Stimulated activated CD8-positive, alpha-beta memory T cell treated with anti-CD3 and anti-CD28 coated beads, Interleukin-7, amount 100 ng/mL, for 48 hours (primary cell): ENCODE results near the gene RUFY4.
"Not testable (repeated sequence)": the region's sequence is repeated elsewhere in the genome, so short reads cannot be mapped to it uniquely, and the experiment has no call there.

ENCODE experiments used
- DNase-seq, 2 donors: peaks; one replicate each; pipeline ENCODE4 v3.0.0-alpha.2; 2020; ENCODE audit warnings: low read depth in 1 of 2; ENCODE audit errors: extremely low read depth in 1 of 2

RUFY4 gene

DNA sequence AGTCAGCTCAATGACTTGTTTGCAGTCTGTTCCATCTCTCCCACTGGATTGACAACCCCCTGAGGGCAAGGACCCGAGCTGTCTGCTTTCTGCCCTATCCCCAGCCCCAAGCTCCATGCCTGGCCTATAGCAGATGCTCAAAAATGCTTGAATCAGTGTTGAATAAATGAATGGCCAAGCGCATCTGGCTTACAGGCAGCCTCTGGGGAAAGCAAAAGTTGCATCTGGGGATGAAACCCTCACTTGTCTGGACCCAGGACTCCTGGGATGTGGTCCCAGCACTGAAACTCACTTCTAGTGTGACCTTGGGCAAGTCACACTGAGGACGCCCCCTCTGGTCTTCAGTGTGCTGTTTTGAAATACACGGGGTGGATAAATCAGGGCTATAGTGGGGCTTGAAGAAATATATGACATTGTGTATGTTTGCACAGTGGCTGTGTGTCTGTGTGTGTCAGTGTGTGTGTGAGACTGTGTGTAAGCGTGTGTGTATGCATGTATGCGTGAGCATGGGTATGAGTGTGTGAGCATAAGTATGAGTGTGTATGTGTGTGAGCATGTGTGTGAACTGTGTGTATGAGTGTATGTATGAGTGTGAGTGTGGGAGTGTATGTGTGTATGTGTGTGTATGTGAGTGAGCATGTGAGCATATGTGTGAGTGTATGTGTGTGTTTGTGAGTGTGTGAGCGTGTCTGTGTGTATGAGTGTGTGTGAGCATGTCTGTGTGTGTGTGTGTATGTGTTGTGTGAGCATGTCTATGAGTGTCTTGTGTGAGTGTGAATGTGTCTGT is 38.5 kb upstream of the RUFY4 start:
- no peak for DNase-seq

DNA sequence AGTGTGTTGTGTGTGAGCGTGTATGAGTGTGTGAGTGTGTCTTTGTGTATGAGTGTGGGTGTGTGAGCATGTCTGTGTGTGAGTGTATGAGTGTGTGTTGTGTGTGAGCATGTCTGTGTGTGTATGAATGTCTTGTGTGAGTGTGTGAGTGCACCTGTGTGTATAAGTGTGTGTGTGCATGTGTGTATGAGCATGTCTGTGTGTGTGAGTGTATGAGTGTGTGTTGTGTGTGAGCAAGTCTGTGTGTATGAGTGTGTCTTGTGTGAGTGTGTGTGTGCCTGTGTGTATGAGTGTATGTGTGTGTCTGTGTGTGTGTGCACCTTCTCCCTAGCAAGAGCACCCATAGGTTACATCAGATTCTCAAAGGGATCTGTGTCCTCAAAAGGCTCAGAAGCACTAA is 37.8 kb upstream of the RUFY4 start:
- no peak for DNase-seq

DNA sequence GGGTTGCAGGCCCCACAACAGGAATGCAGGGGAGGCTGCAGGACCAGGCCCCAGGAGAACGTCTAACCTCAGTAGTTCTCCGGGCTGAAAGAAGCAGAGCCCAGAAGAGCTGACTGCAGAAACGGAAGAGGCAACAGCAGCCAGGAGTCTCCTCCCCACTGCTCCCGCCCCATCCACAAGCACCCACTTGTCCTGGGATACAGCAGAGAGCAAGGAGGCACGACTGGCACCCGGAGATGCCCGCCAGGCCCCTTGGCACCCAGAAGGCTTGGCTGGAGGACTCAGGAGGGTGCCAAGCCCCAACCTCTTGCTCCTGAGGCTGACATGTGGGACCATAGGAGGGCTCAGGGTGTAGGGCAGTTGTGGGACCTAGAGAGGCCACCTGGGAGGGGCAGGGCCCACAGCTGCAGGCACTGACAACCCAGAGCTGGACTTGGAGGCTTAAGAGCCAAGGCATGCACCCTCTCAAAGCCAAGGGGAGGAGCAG is 37.2 kb upstream of the RUFY4 start:
- no peak for DNase-seq

DNA sequence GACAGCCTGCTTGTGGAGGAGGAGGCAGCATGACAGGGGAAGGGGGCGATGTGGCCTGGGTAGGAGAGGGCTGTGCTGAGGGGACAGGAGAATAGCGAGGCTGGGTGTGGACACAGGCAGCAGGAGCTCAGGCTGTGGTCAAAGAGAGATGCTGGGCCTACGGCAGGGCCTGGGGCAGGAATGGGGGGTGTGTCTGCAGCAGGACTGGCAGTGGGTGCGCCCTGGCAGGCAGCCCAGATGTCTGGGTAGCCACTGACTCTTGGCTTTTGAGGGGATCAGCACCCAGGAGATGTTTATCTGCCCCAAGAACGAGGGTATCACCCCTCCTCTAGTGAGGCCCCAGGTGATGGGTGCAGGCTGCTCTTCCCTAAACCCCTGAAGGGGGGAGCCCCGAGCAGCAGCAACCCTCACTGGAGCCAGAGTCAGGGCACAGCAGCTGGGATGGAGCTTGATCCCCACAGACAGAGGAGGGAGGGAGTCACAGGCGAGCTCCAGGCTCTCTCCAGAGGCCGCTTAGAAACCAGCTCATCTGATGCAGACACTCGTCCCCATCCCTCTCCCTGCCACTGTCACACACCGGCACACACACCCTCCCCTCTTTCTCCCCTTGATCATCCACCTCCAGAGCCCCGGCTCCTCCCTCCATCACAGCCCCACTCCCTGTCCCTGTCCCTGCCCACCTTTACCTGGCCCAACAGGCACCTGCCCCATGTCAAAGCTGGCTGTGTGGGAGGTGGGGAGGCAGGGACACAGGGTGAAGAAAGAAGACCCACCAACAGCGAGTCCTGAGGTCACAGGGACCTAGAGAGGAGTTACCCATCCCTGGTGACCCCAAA is 36.5 kb upstream of the RUFY4 start:
- DNase-seq = no peak

DNA sequence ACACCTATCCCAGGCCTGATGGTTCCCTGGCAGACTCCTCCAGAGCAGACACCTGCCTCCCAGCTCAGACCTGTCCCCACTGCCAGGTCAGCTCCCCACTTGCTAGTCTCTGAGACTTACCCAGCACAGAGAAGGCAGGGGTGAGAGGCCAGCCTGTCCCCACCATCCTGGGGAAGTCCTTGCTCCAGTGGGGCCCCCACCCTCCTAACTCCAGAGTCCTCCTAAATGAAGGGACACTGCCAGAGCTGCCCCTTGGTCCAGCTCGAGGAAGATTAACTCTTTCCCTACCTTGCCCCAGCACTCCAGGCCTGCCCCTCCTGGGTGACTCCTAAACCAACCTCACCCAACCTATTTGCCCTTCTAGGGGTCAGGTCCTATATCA is 35.9 kb upstream of the RUFY4 start:
- DNase-seq = no peak

DNA sequence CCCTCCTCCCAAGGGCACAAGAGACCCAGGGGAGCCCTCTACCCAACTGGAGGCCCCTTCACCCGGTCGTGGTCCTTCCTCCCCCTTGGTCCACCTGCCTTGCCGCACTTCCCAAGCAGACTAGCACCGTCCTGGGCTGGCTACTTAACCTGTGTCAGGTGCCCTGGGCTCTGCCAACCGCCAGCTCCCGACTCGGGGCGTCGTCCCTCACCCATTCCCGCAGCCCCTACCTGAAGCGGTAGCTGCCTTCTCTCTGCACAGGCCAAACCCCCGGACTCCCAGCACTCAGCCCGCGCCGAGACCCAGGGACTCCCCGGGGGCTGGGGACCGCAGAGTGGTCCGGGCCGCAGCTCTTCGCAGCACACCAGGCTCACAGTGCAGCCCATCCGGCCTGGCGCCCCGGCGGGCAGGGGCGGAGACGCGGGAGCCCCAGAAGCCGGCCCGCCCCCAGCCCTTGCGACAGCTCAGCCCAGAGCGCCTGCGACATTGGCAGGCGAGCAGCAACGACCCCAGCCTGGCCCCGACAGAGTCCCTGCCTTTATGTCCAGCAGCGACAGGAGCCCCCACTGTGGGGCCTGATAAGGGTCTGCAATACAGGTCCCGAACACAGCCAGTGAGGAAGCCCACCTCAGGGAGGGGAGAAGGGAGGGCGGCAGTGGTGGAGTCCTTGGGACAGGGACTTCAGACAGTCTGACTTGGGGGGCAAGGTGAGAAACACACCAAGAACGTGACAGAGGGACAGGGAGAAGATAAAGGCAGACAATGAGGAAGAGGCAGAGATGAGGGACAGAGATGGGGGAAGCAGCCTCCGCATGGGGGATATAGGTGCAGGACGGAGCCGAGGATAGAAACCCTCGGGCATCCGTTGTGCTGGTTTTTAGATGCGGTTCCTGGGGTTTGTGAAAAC is 35.2 kb upstream of the RUFY4 start:
- DNase-seq = no peak

DNA sequence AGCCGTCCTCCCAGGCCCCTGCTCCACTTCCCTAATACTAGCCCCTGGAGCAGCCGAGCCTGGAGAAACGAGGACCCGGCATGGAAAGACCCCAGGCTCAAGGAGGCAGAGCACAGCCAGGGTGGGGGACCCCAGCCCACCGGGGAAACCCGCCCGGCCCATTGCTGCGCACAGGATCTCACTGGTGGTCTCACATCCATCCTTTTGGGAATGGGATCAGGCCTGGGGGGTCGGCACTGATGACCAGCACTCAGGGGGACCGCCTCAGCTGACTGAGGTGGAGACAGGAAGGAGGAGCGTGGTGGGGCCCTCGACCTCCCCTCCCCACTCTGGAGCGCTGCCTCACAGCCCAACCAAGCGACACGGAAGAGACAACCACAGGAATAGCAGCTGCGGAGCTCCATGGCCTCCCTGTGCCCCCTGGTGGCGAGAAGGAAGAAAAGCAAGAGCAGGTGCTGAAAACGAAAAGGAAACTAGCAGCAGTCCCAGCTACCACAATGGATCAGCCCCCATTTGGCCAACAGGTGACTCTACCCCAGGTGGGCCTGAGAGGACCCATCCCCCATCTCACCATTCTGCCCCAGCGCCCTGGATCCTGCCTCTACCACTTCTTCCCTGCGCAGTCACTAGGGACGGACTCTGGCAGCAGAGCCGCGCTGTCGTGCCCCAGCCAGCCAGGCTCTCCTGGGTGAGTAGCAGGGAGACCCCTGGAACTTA is 34.4 kb upstream of the RUFY4 start:
- peak in 1 of 2 donors; percentile 44 for DNase-seq

DNA sequence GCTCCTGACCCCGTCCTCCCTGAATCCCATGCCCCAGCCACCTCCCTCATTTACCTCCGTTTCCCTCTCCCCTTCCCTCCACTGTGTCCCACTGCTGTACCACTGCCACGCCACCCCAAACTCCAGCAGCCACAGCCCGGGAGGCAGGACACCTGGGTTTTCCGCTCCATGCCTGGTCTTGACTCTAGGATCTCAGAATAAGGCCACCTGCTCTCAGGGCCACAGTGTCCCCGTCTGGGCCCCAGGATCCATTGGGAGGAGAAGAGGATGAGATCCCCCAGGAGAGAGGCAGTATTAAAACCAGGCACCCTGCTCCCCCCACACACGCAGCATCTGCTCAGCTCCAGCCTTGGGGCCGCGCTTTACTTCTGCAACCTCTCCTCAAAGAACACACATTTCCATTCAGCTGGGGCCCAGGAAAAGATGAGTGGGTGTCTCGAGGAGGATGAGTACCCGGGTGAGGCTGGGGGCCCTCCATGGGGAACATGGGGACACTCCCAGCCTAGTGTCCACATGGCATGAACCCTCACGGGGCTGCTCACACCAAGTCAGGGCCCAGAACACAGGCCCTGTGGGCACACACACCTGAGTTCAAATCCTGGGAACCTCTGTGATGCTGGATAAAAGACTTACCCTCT is 33.5 kb upstream of the RUFY4 start:
- DNase-seq = no peak

DNA sequence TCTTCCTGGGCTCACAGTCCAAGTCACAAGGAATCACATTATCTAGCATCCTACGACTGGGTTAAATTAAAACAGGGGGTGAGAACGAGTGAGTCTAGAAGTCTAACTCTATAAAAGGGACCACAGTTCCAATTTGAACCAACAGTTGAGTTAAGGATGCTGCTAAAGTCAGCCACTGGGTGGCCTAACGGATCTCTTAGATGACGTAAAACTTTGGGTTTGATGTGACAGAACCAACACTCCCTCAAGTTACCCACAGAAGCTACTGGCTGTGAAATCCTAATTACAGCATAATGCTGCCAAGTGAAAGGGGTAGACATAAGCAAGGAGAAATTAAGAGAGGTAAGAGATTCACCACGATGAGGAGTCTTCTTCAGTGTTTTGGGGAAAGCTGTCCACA is 32.7 kb upstream of the RUFY4 start:
- DNase-seq = no peak

DNA sequence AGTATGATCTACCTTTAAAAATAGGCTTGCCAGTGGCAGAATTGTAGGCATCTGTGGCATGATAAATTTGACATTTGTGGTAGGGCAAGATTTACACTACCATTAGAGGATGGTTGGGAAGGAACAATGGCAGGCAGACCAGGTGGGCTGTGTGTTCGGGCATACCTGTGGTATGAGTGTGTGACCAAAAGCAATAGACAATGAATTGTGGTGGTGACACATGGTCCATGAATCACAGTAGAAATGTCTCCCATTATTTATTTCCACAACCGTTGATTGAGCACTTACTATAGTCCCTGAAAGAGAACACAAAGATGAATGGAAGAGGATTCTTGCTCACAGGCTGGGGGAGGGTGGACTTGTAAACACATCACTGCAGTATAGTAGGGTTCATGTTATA is 29.9 kb upstream of the RUFY4 start:
- DNase-seq = no peak

DNA sequence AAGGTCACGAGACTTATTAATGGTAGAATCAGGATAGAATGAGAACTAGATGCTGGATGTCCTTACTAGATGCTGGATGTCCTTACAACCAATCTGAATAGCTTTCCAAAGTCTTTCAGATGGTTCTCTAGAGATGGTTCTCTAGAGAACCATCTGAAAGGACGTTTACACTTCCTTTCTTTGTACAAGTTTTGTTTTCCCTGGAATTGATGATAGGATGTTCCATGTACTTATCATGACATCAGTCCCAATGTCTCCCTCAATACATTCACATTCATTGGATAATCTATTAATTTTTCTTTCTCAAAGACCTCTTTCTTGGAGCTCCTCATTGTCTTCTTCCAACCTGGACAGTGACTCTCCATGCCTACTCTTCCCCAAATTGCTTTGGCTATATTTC is 28.2 kb upstream of the RUFY4 start:
- no peak for DNase-seq

DNA sequence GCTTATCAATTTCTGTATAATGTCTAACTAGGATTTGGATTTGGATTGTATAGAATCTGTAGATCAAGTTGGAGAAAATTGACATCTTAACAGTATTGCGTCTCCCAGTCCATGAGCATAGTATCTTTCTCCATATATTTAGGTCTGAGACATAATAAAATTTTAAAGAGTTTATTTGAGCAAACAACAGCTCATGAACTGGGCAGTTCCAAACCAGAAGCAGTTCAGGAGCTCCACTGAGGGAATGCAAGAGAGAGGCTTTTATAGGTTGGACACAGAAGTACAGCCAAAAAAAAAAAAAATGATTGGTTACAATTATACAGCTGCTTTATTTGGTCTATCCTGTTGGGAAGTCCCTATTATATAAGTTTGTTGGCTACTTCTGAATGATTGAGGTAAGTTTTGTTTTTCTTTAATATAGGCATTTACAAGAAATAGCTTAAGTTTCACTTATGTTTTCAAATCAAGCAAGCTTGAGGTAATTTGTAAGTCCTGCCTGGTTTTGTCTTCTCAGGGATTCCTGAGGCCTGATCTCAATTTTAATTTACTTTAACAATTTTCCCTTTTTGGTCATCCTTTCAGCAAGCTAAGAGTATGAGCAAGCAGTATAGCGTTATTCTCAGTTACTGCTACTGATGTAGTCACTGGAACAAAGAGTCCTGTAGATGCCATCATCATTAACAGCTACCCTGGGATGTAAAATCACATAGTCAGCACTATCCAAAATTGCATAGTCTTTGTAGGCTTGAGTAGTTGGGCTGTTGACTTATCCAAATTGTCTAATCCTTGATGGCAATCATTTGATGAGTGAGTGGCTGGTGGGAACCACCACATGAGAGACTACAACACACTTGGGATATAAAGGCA is 27.5 kb upstream of the RUFY4 start:
- no peak for DNase-seq

DNA sequence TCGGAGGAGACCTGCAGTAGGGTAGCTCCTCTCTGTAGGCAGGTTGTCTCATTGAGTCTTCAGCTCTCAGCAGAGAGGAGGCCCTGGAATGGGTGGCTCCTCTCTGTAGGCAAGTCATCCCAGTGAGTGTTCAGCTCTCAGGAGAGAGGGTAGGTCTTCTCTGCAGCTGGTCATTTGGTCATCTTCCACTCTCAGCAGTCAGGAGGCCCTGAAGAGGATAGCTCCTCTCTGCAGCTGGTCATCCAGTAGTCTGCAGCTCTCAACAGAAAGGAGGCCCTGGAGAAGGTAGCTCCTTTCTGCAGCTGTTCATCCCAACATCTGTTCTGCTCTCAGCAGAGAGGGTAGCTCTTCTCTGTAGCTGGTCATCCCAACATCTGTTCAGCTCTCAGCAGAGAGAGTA is 26.0 kb upstream of the RUFY4 start:
- DNase-seq = no peak

DNA sequence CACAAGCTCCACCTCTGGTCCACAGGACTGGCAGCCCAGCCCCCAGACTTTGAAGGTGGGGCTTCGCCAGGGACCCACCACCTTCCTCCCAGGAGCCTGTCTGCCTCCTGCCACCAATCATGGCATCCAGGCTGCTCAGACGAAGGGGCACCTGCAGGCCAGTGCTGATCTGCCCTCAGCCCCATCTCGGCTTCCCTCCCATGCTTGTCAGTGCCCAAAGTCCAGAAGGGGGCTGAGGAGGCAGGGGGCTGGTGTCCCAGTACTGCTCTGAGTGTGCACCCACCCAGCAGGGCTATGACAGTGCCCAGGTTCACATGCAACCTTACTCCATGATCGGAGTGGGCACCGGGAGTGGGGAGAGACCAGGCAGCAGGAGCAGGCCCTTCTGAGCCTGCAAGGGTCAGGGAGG is 25.3 kb upstream of the RUFY4 start:
- no peak for DNase-seq

DNA sequence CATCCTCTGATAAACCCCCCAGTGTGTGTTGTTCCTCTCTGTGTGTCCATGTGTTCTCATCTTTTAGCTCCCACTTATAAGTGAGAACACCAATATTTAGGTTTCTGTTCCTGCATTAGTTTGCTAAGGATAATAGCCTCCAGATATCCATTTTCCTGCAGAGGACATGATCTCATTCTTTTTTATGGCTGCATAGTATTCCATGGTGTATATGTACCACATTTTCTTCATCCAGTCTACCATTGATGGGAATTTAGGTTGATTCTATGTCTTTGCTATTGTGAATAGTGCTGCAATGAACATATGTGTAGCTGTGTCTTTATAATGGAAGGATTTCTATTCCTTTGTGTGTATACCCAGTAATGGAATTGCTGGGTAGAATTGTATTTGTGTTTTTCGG is 24.5 kb upstream of the RUFY4 start:
- DNase-seq = not testable (repeated sequence)

DNA sequence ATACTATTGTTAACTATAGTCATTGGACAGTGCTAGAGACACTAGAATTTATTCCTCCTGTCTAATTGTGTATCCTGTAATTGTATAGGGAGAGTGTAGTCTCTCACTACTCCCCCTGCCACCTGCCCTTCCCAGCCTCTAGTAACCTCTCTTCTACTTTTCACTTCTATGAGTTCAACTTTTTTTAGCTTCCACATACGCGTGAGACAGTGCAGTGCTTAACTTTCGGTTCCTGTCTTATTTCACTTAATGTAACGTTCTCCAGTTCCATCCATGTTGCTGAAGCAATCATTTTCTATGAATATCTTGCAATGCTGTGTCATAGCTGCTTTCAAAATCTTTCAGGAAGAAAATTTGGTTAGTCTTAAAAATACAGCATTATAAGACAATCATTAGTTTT is 22.8 kb upstream of the RUFY4 start:
- no peak for DNase-seq

DNA sequence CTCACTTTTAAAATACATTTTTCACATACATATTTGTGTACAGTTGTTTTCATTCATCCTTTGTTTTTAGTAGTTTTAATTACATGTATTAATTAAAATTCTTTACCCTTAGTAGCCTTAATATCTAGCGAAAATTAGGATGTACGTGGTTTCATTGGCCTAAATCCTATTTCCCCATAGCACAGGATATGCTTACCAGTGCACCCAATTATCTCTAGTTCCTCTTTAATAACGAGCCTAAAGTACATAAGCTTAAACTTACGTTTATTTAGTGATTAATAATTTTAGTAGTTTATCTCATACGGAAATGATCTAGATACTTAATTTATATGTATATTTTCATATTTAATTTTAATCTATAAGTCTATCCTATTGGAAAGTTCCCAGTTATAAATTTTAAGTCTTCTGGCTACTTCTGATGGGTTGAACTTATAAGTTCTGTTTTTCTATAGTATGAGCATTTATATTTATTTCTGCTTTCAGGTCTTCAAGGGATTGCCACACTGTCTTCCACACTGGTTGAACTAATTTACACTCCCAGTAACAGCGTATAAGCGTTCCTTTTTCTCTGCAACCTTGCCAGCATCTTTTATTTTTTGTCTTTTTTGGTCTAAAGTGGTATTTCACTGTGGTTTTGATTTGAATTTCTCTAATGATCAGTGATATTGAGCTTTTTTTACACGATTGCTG is 21.4 kb upstream of the RUFY4 start:
- no peak for DNase-seq

DNA sequence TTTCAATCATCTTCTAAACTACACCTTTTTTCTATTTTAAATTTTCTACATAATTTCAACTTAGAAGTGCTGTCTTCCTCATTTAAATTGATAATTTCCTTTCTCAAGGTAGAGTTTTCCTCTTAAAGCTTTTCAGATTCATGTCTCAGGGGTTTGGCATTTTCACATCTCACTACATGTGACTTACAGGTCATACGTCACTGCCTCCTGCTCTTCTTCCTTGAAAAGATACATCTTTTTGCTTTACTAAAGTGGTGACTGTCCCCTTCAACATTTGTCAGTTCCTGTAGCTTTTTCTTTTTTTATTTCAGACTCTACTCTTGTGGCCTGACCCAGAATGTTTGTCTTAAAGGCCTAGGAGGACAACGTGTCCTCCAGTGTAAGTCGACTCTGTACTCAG is 17.1 kb upstream of the RUFY4 start:
- DNase-seq = no peak

DNA sequence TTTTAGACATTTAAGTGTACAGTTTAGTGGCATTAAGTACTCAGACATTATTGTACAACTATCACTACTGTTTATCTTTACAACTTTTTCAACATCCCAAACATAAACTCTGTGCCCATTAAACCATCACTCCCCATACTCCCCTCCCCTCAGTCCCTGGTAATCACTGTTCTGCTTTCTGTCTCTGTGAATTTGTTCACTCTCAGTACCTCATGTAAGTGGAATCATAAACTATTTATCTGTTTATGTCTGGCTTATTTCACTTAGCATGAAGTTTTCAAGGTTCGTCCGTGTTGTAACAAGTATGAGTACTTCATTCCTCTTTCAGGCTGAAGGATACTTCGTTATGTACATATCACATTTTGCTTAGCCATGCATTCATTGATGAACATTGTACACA is 9.8 kb upstream of the RUFY4 start:
- DNase-seq = no peak
